ENCODE data around the gene EOMES.
"Not testable (repeated sequence)": the region's sequence is repeated elsewhere in the genome, so short reads cannot be mapped to it uniquely, and the experiment has no call there.

Gene EOMES

GRCh38 chr3:27721717-27722564, at the start of gene EOMES:
Gene EOMES (minus strand): TSS chr3:27722323. CDS start chr3:27722294, 29 bp downstream.
- peak; percentile 72 for DNase-seq (ENCODE audit: low spot score)

- DNase-seq (ENCODE audit: low spot score): not testable (repeated sequence)
Observed at GRCh38 chr3:27770384-27770783, 48.3 kb upstream of the EOMES start.

- DNase-seq (ENCODE audit: low spot score): no peak
Observed at GRCh38 chr3:27767000-27767399, 44.9 kb upstream of the EOMES start.

- DNase-seq (ENCODE audit: low spot score): no peak
Observed at GRCh38 chr3:27758083-27758482, 36.0 kb upstream of the EOMES start.

GRCh38 chr3:27756877-27757276, 34.8 kb upstream of the EOMES start:
- DNase-seq (ENCODE audit: low spot score): no peak

GRCh38 chr3:27752926-27753325, 30.8 kb upstream of the EOMES start:
- DNase-seq (ENCODE audit: low spot score): no peak

- DNase-seq (ENCODE audit: low spot score): no peak
Observed at GRCh38 chr3:27749643-27750042, 27.5 kb upstream of the EOMES start.

- DNase-seq (ENCODE audit: low spot score): no peak
Observed at GRCh38 chr3:27746838-27747237, 24.7 kb upstream of the EOMES start.

- no peak for DNase-seq (ENCODE audit: low spot score)
Observed at GRCh38 chr3:27740854-27741253, 18.7 kb upstream of the EOMES start.

- DNase-seq (ENCODE audit: low spot score): no peak
Observed at GRCh38 chr3:27737091-27737490, 15.0 kb upstream of the EOMES start.

- no peak for DNase-seq (ENCODE audit: low spot score)
Observed at GRCh38 chr3:27730774-27731659, 8.9 kb upstream of the EOMES start.

- DNase-seq (ENCODE audit: low spot score): no peak
Observed at GRCh38 chr3:27729748-27730611, 7.9 kb upstream of the EOMES start.

- no peak for DNase-seq (ENCODE audit: low spot score)
Observed at GRCh38 chr3:27729325-27729724, 7.2 kb upstream of the EOMES start.

- DNase-seq (ENCODE audit: low spot score): no peak
Observed at GRCh38 chr3:27728195-27729087, 6.3 kb upstream of the EOMES start.

- DNase-seq (ENCODE audit: low spot score): no peak
Observed at GRCh38 chr3:27726240-27726639, 4.1 kb upstream of the EOMES start.

GRCh38 chr3:27724459-27725197, 2.5 kb upstream of the EOMES start:
- no peak for DNase-seq (ENCODE audit: low spot score)

- DNase-seq (ENCODE audit: low spot score): no peak
Observed at GRCh38 chr3:27723815-27724458, 1.8 kb upstream of the EOMES start.

- DNase-seq (ENCODE audit: low spot score): no peak
Observed at GRCh38 chr3:27723456-27723814, 1.3 kb upstream of the EOMES start.

GRCh38 chr3:27723001-27723445, 900 bp upstream of the EOMES start:
- no peak for DNase-seq (ENCODE audit: low spot score)

All from CD4-positive, alpha-beta T cell treated with Interleukin-6 at 100 ng/mL for 8 hours (primary cell).